OCI-LY7 (cell line): ENCODE results near the gene SKAP2.

ENCODE experiments used
- CTCF ChIP-seq: fragments of 200-600 bp; sonication (generic); conservative IDR thresholded peaks from 2 replicates; pipeline ENCODE4 v1.5.1; 2014; ENCODE audit warnings: mild to moderate bottlenecking, antibody characterized with exemption, low read length, moderate library complexity, mixed read lengths
- EZH2phosphoT487 ChIP-seq: fragments of 200-600 bp; sonication (generic); IDR thresholded peaks from 2 replicates; pipeline ENCODE4 v1.6.1; 2018; ENCODE audit warnings: low read depth, borderline replicate concordance, mild to moderate bottlenecking, mixed run types, antibody characterized with exemption, low read length, moderate library complexity, mixed read lengths

- no peak for TF ChIP-seq CTCF
- TF ChIP-seq EZH2phosphoT487 = no peak
Observed at GRCh38 chr7:26691886-26692285, 172.5 kb downstream of the SKAP2 start.
